ENCODE data around the gene NINL.

- TF ChIP-seq CTCF (IDR thresholded peaks at IDR 0.05; ENCODE audit: low read depth, low read length, missing input control) = no peak
- TF ChIP-seq JUND (IDR thresholded peaks at IDR 0.05) = no peak
- TF ChIP-seq SP1 (IDR thresholded peaks at IDR 0.05) = no peak
- no peak for TF ChIP-seq GABPA (IDR thresholded peaks at IDR 0.05 in 1 of 2, conservative IDR thresholded peaks at IDR 0.05 in 1 of 2)
- no peak for TF ChIP-seq RAD21 (IDR thresholded peaks at IDR 0.05)
- TF ChIP-seq MAX (IDR thresholded peaks at IDR 0.05) = no peak
- no peak for TF ChIP-seq TAF1 (conservative IDR thresholded peaks at IDR 0.05)
- TF ChIP-seq FOXA1 (IDR thresholded peaks at IDR 0.05) = no peak
Measured at GRCh38 chr20:25471020-25471419, 114.3 kb downstream of the NINL start.

Data from liver (tissue), 3 donors.